Ishikawa (cell line): ENCODE results near the gene TRAPPC3L.

ENCODE experiments used
- CEBPB ChIP-seq: IDR thresholded peaks from 2 replicates; pipeline ENCODE4 v1.6.1; 2012
- CREB1 ChIP-seq: IDR thresholded peaks from 2 replicates; pipeline ENCODE4 v1.6.1; 2012; ENCODE audit warnings: low read depth
- EGR1 ChIP-seq: IDR thresholded peaks from 2 replicates; pipeline ENCODE4 v1.6.1; 2012
- EP300 ChIP-seq: IDR thresholded peaks from 2 replicates; pipeline ENCODE4 v1.6.1; 2012; ENCODE audit warnings: borderline replicate concordance
- FOXM1 ChIP-seq: IDR thresholded peaks from 2 replicates; pipeline ENCODE4 v1.6.1; 2012; ENCODE audit warnings: low read depth, borderline replicate concordance
- MAX ChIP-seq: IDR thresholded peaks from 2 replicates; pipeline ENCODE4 v1.6.1; 2012
- NFIC ChIP-seq: IDR thresholded peaks from 2 replicates; pipeline ENCODE4 v1.6.1; 2012
- RAD21 ChIP-seq: IDR thresholded peaks from 2 replicates; pipeline ENCODE4 v1.6.1; 2012; ENCODE audit warnings: low read depth
- REST ChIP-seq: IDR thresholded peaks from 2 replicates; pipeline ENCODE4 v1.6.1; 2012; ENCODE audit warnings: low read depth, mild to moderate bottlenecking
- TAF1 ChIP-seq: IDR thresholded peaks from 2 replicates; pipeline ENCODE4 v1.6.1; 2012; ENCODE audit warnings: low read depth, mild to moderate bottlenecking
- TCF12 ChIP-seq: IDR thresholded peaks from 2 replicates; pipeline ENCODE4 v1.6.1; 2012; ENCODE audit warnings: low read depth
- TEAD4 ChIP-seq: IDR thresholded peaks from 2 replicates; pipeline ENCODE4 v1.6.1; 2012
- USF1 ChIP-seq: IDR thresholded peaks from 2 replicates; pipeline ENCODE4 v1.6.1; 2012
- YY1 ChIP-seq: IDR thresholded peaks from 2 replicates; pipeline ENCODE4 v1.6.1; 2012; ENCODE audit warnings: low read depth
- ZBTB7A ChIP-seq: IDR thresholded peaks from 2 replicates; pipeline ENCODE4 v1.6.1; 2012; ENCODE audit warnings: low read depth

TRAPPC3L gene

GRCh38 chr6:116580198-116580597 lies 34.7 kb upstream of the TRAPPC3L start:
- no peak for TF ChIP-seq ZBTB7A
- TF ChIP-seq USF1, result no peak
- no peak for TF ChIP-seq TAF1
- no peak for TF ChIP-seq EP300
- TF ChIP-seq YY1, result no peak
- TF ChIP-seq CEBPB, result no peak
- no peak for TF ChIP-seq REST
- no peak for TF ChIP-seq EGR1
- no peak for TF ChIP-seq RAD21
- no peak for TF ChIP-seq TCF12
- TF ChIP-seq NFIC, result no peak
- no peak for TF ChIP-seq TEAD4
- TF ChIP-seq CREB1, result no peak
- TF ChIP-seq FOXM1, result no peak
- TF ChIP-seq MAX, result no peak

GRCh38 chr6:116579143-116579542 lies 33.7 kb upstream of the TRAPPC3L start:
- TF ChIP-seq TAF1, result no peak
- no peak for TF ChIP-seq ZBTB7A
- TF ChIP-seq CEBPB, result no peak
- no peak for TF ChIP-seq RAD21
- TF ChIP-seq TCF12, result no peak
- TF ChIP-seq YY1, result no peak
- TF ChIP-seq TEAD4, result no peak
- TF ChIP-seq USF1, result no peak
- no peak for TF ChIP-seq MAX
- TF ChIP-seq REST, result no peak
- TF ChIP-seq EGR1, result no peak
- no peak for TF ChIP-seq CREB1
- TF ChIP-seq EP300, result no peak

- TF ChIP-seq EP300 (no peak), EGR1 (no peak), YY1 (no peak)
These were observed 32.9 kb upstream of the TRAPPC3L start for GRCh38 chr6:116578335-116578734.

- TF ChIP-seq YY1 (no peak), REST (no peak), USF1 (no peak)
These were observed 32.0 kb upstream of the TRAPPC3L start for GRCh38 chr6:116577486-116577885.

- no peak for TF ChIP-seq NFIC
- TF ChIP-seq FOXM1, result no peak
- TF ChIP-seq USF1, result no peak
- TF ChIP-seq CEBPB, result no peak
These were observed 29.7 kb upstream of the TRAPPC3L start for GRCh38 chr6:116575227-116575626.
